GM23338 (cell line): ENCODE data around the gene KLK6. TPM values are rescaled to one million over a fixed set of nuclear protein-coding genes. Genes with fewer than 3 reads are reported as not detected.

ENCODE experiments used
- ATAC-seq: fragments of 200-7000 bp; cut with Tn5 transposase; 3 replicates; pipeline ENCODE4 v1.9.1; 2020
- DNase-seq: peaks from one replicate; pipeline ENCODE4 v3.0.0-alpha.2; 2015; ENCODE audit warnings: low spot score
- H2AFZ ChIP-seq: fragments of 200-600 bp; sonication (generic); 2 replicates; pipeline ENCODE4 v1.8.0; 2016; ENCODE audit warnings: antibody characterized with exemption, mild to moderate bottlenecking, moderate library complexity
- H3F3A ChIP-seq: fragments of 200-600 bp; sonication (generic); replicated peaks from 2 replicates; pipeline ENCODE4 v1.8.0; 2017; ENCODE audit warnings: antibody characterized with exemption, mixed run types, low read depth
- H3K27ac ChIP-seq: fragments of 200-600 bp; sonication (generic); 2 replicates; pipeline ENCODE4 v1.6.1; 2016; ENCODE audit warnings: low read depth
- H3K27me3 ChIP-seq: fragments of 200-600 bp; sonication (generic); 2 replicates; pipeline ENCODE4 v1.8.0; 2016; ENCODE audit warnings: mild to moderate bottlenecking, mixed run types, moderate library complexity; ENCODE audit not compliant: insufficient read depth
- H3K36me3 ChIP-seq: fragments of 200-600 bp; sonication (generic); 2 replicates; pipeline ENCODE4 v1.8.0; 2016; ENCODE audit warnings: mild to moderate bottlenecking; ENCODE audit not compliant: insufficient read depth
- H3K4me1 ChIP-seq: fragments of 200-600 bp; sonication (generic); 2 replicates; pipeline ENCODE4 v1.8.0; 2016; ENCODE audit warnings: mild to moderate bottlenecking, moderate library complexity; ENCODE audit not compliant: insufficient read depth
- H3K4me2 ChIP-seq: fragments of 200-600 bp; sonication (generic); 2 replicates; pipeline ENCODE4 v1.7.1; 2017; ENCODE audit warnings: mixed run types
- H3K4me3 ChIP-seq: fragments of 200-600 bp; sonication (generic); 2 replicates; pipeline ENCODE4 v1.6.1; 2016; ENCODE audit warnings: mixed run types
- H3K79me2 ChIP-seq: fragments of 200-600 bp; sonication (generic); replicated peaks from 2 replicates; pipeline ENCODE4 v1.8.0; 2017; ENCODE audit warnings: mild to moderate bottlenecking; ENCODE audit not compliant: insufficient read depth
- H3K9me2 ChIP-seq: fragments of 200-600 bp; sonication (generic); 2 replicates; pipeline ENCODE4 v1.8.0; 2017; ENCODE audit not compliant: insufficient read depth
- H4K20me1 ChIP-seq: fragments of 200-600 bp; sonication (generic); replicated peaks from 2 replicates; pipeline ENCODE4 v1.8.0; 2017; ENCODE audit warnings: mild to moderate bottlenecking; ENCODE audit not compliant: insufficient read depth
- H3K27ac Mint-ChIP-seq: 2 replicates; pipeline ENCODE4 v1.8.0; 2020; ENCODE audit warnings: inconsistent platforms, mild to moderate bottlenecking, moderate library complexity, mixed read lengths
- H3K27me3 Mint-ChIP-seq: 3 replicates; pipeline ENCODE4 v1.8.0; 2022; ENCODE audit warnings: low read depth, mild to moderate bottlenecking, moderate library complexity, mixed read lengths, inconsistent platforms; ENCODE audit not compliant: insufficient read depth, poor library complexity
- H3K36me3 Mint-ChIP-seq: 3 replicates; pipeline ENCODE4 v1.8.0; 2021; ENCODE audit warnings: low read depth, mild to moderate bottlenecking, inconsistent platforms, moderate library complexity, mixed read lengths
- H3K4me1 Mint-ChIP-seq: 3 replicates; pipeline ENCODE4 v1.8.0; 2020; ENCODE audit warnings: mild to moderate bottlenecking, inconsistent platforms, mixed read lengths
- H3K4me3 Mint-ChIP-seq: 3 replicates; pipeline ENCODE4 v1.8.0; 2021; ENCODE audit warnings: moderate library complexity, mild to moderate bottlenecking, inconsistent platforms, mixed read lengths
- H3K9me3 Mint-ChIP-seq: 3 replicates; pipeline ENCODE4 v1.8.0; 2020; ENCODE audit warnings: moderate library complexity, mild to moderate bottlenecking, inconsistent platforms, mixed read lengths
- CREB1 ChIP-seq: fragments of 250-450 bp; sonication (Bioruptor Pico); IDR thresholded peaks from 2 replicates; pipeline ENCODE4 v1.5.0; 2020; ENCODE audit warnings: low read depth, mild to moderate bottlenecking, moderate library complexity
- CTCF ChIP-seq, 2 experiments: fragments of 200-600 bp in 1 of 2; sonication (generic) in 1 of 2; conservative IDR thresholded peaks; 2 replicates each; pipeline versions ENCODE4 v1.5.1 to v1.6.1; 2016 to 2017; ENCODE audit warnings: antibody characterized with exemption in 2 of 2, low read depth in 2 of 2, mild to moderate bottlenecking in 2 of 2, moderate library complexity in 1 of 2
- ETS1 ChIP-seq: IDR thresholded peaks from 2 replicates; pipeline ENCODE4 v1.6.1; 2016; ENCODE audit warnings: antibody characterized with exemption
- EZH2 ChIP-seq: fragments of 200-600 bp; sonication (generic); IDR thresholded peaks from one replicate; pipeline ENCODE4 v1.8.0; 2017; ENCODE audit warnings: antibody characterized with exemption, mild to moderate bottlenecking, low read depth; ENCODE audit not compliant: unreplicated experiment
- POLR2AphosphoS5 ChIP-seq: IDR thresholded peaks from 2 replicates; pipeline ENCODE4 v1.6.1; 2016; ENCODE audit warnings: antibody characterized with exemption, low read depth
- STAT1 ChIP-seq: IDR thresholded peaks from one replicate; pipeline ENCODE4 v1.6.1; 2016; ENCODE audit warnings: antibody characterized with exemption; ENCODE audit not compliant: unreplicated experiment
- ZNF114 ChIP-seq: fragments of 250-450 bp; sonication (Bioruptor Pico); IDR thresholded peaks from 2 replicates; pipeline ENCODE4 v1.5.0; 2020; ENCODE audit warnings: mild to moderate bottlenecking, moderate library complexity
- ZNF331 ChIP-seq: fragments of 250-450 bp; sonication (Bioruptor Pico); IDR thresholded peaks from 2 replicates; pipeline ENCODE4 v1.5.0; 2020; ENCODE audit warnings: low read depth, mild to moderate bottlenecking, moderate library complexity
- polyA plus RNA-seq: library from polyadenylated mRNA; unstranded; fragments of >200 nt; fragmentation: Nextera tagmentation; extraction: Ambion mirVana; gene quantifications from 2 replicates; pipeline ENCODE4 v1.2.1, GENCODE V29; 2016
- total RNA-seq: library from RNA; depleted of rRNA; stranded (reverse); fragments of >200 nt; shearing (Covaris generic); gene quantifications from 2 replicates; pipeline ENCODE4 v1.2.3, GENCODE V29; 2014; rRNA removed

Gene KLK6
- total and polyA plus RNA-seq, 2 experiments from 2014 or later: 0.47 to 0.56 TPM

DNA sequence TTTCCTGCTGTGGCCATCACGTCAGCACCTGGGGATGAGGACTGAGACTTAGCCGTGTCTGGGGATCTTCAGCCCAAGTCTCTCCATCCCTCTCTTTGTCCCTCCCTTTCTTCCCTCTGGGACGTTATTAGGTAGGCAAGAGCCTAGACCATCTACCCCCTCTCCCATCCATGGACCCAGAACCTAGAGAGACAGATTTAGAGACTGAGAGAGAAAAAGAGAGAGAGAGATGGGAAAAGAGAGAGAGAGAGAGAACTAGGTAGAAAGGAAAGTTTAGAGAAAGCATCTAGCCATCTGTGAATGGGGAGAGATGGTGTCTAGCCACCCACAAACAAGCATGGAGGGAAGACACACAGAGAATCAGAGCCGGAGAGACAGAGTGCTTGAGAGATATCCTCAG, 58.7 kb downstream of the KLK6 start (continued):
- no peak for TF ChIP-seq CTCF (conservative IDR thresholded peaks at IDR 0.05; ENCODE audit: low read depth in 2 of 2)
- no peak for TF ChIP-seq CREB1 (CRISPR knock-in tag)
- TF ChIP-seq ZNF114: no peak
- TF ChIP-seq STAT1: no peak
- no peak for TF ChIP-seq ETS1
- no peak for TF ChIP-seq EZH2

DNA sequence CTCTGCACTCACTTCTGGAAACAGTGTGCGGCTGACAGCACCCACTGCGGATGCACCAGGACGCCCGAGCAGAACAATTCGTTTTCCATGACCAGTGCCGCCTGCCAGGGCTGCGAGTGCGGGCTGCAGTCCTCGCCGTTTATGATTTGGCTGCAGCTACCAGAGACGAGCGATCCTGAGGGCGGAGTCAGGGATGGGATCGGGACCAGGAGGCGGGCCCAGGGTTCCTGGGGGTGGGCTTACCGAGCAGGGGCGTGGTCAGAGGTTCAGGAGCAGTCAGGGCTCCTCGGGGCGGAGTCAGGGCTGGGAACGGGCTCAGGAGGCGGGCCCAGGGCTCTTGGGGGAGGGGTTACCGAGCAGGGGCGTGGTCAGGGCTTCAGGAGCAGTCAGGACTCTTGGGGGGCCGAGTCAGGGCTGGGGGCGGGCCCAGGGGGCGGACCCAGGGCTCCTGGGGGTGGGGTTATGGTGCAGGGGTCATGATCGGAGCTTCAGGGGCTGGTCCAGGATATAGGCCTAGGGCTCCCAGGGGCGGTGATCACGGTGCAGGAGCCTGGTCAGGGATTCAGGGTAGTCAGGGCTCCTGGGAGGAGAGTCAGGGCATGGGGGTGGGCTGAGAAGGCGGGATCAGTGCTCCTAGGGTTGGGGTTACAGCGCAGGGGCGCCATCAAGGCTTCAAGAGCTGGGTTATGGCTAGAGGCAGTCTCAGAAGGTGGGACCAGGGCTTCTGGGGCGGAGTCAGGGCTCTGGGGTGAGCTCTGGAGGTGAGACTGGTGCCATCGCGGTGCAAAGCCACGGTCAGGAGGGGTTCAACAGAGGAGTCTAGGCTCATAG, 59.9 kb downstream of the KLK6 start:
- H3K4me1 Mint-ChIP-seq: peaks cover 13% of the 10 kb centered on the region
- DNase-seq: peak; percentile 99
- H3K36me3 ChIP-seq: no peaks in the 10 kb centered on the region
- peak overlapping the region; percentile 74 for H3K4me3 Mint-ChIP-seq
- peaks cover 27% of the 10 kb centered on the region for H3K27me3 Mint-ChIP-seq
- no peaks in the 10 kb centered on the region for H4K20me1 ChIP-seq
- peaks cover 46% of the 10 kb centered on the region for H3K27me3 ChIP-seq
- no peaks in the 10 kb centered on the region; the same call in 1 of the 3 replicates for H3K9me3 Mint-ChIP-seq
- ATAC-seq: peak; percentile 88
- no peaks in the 10 kb centered on the region for H3K9me2 ChIP-seq
- peak overlapping the region; percentile 85; the same call in 1 of the 2 replicates for H3K27ac Mint-ChIP-seq
- 0 out of 2 replicates have a peak, but pooled peaks cover 2% of the 10 kb centered on the region for H3F3A ChIP-seq
- peaks cover 15% of the 10 kb centered on the region for H3K4me1 ChIP-seq
- no peak overlapping the region for H3K27ac ChIP-seq
- no peaks in the 10 kb centered on the region; the same call in 2 of the 3 replicates for H3K36me3 Mint-ChIP-seq
- H3K4me3 ChIP-seq: peak overlapping the region; percentile 80
- no peaks in the 10 kb centered on the region for H3K79me2 ChIP-seq
- H2AFZ ChIP-seq: peak overlapping the region; percentile 96
- peak overlapping the region; percentile 88 for H3K4me2 ChIP-seq
- TF ChIP-seq ZNF114 (no peak), ZNF331 (CRISPR knock-in tag) (no peak), ETS1 (no peak), STAT1 (no peak), POLR2AphosphoS5 (peak; percentile 39), EZH2 (no peak)

Other genes starting within 250 kb of the KLK6 start
- gene SHANK1, start 249.8 kb downstream of the KLK6 start, total RNA-seq: 3.3 and 4.1 TPM in 2 replicates
- 0.23 and 0.30 TPM in 2 replicates for gene SHANK1, start 249.8 kb downstream of the KLK6 start, polyA plus RNA-seq
- gene CLEC11A, start 246.2 kb downstream of the KLK6 start, total RNA-seq: 7.2 and 8.0 TPM in 2 replicates
- gene CLEC11A, start 246.2 kb downstream of the KLK6 start, polyA plus RNA-seq: 15.5 and 18.5 TPM in 2 replicates
- gene GPR32, start 199.1 kb downstream of the KLK6 start, total RNA-seq: not detected in 2 replicates
- not detected in 2 replicates for gene GPR32, start 199.1 kb downstream of the KLK6 start, polyA plus RNA-seq
- not detected in 2 replicates for gene ACP4, start 179.2 kb downstream of the KLK6 start, total RNA-seq
- not detected in 2 replicates for gene ACP4, start 179.2 kb downstream of the KLK6 start, polyA plus RNA-seq
- gene KLK1, start 145.8 kb downstream of the KLK6 start, total RNA-seq: 0.31 TPM in 1 of 2 replicates, not detected in the other
- gene KLK1, start 145.8 kb downstream of the KLK6 start, polyA plus RNA-seq: 2.4 and 3.0 TPM in 2 replicates
- not detected in 2 replicates for gene KLK15, start 136.0 kb downstream of the KLK6 start, total RNA-seq
- not detected in 2 replicates for gene KLK15, start 136.0 kb downstream of the KLK6 start, polyA plus RNA-seq
- not detected in 2 replicates for gene KLK3, start 114.7 kb downstream of the KLK6 start, total RNA-seq
- gene KLK3, start 114.7 kb downstream of the KLK6 start, polyA plus RNA-seq: 0.14 and 0.19 TPM in 2 replicates
- 0.69 TPM in 1 of 2 replicates, not detected in the other for gene KLK2, start 96.2 kb downstream of the KLK6 start, total RNA-seq
- gene KLK2, start 96.2 kb downstream of the KLK6 start, polyA plus RNA-seq: 0.18 TPM in 1 of 2 replicates, not detected in the other
- gene KLK4, start 58.2 kb downstream of the KLK6 start, total RNA-seq: 0.54 and 0.76 TPM in 2 replicates
- 1.8 and 2.2 TPM in 2 replicates for gene KLK4, start 58.2 kb downstream of the KLK6 start, polyA plus RNA-seq
- 0.54 and 0.66 TPM in 2 replicates for gene KLK5, start 16.6 kb downstream of the KLK6 start, total RNA-seq
- 0.77 TPM in 1 of 2 replicates, not detected in the other for gene KLK5, start 16.6 kb downstream of the KLK6 start, polyA plus RNA-seq
- gene KLK7, start 14.3 kb upstream of the KLK6 start, total RNA-seq: 0.19 and 1.4 TPM in 2 replicates
- 1.1 and 1.5 TPM in 2 replicates for gene KLK7, start 14.3 kb upstream of the KLK6 start, polyA plus RNA-seq
- 4.6 and 4.9 TPM in 2 replicates for gene KLK8, start 32.0 kb upstream of the KLK6 start, total RNA-seq
- 14.6 and 17.0 TPM in 2 replicates for gene KLK8, start 32.0 kb upstream of the KLK6 start, polyA plus RNA-seq
- 4.9 and 6.6 TPM in 2 replicates for gene KLK10, start 50.1 kb upstream of the KLK6 start, total RNA-seq
- gene KLK10, start 50.1 kb upstream of the KLK6 start, polyA plus RNA-seq: 6.0 and 6.1 TPM in 2 replicates
- gene KLK11, start 57.0 kb upstream of the KLK6 start, total RNA-seq: not detected in 2 replicates
- 0.28 TPM in 1 of 2 replicates, not detected in the other for gene KLK11, start 57.0 kb upstream of the KLK6 start, polyA plus RNA-seq
- not detected in 2 replicates for gene KLK12, start 65.4 kb upstream of the KLK6 start, total RNA-seq
- gene KLK12, start 65.4 kb upstream of the KLK6 start, polyA plus RNA-seq: not detected in 2 replicates
- 1.1 and 5.7 TPM in 2 replicates for gene KLK13, start 95.5 kb upstream of the KLK6 start, total RNA-seq
- gene KLK13, start 95.5 kb upstream of the KLK6 start, polyA plus RNA-seq: 3.6 and 4.5 TPM in 2 replicates
- gene KLK14, start 113.3 kb upstream of the KLK6 start, total RNA-seq: not detected in 2 replicates
- gene KLK14, start 113.3 kb upstream of the KLK6 start, polyA plus RNA-seq: 0.42 and 0.52 TPM in 2 replicates
- 15.6 and 18.8 TPM in 2 replicates for gene CTU1, start 138.8 kb upstream of the KLK6 start, total RNA-seq
- gene CTU1, start 138.8 kb upstream of the KLK6 start, polyA plus RNA-seq: 3.7 and 11.0 TPM in 2 replicates
- gene SIGLEC9, start 155.3 kb upstream of the KLK6 start, total RNA-seq: not detected in 2 replicates
- not detected in 2 replicates for gene SIGLEC9, start 155.3 kb upstream of the KLK6 start, polyA plus RNA-seq
- gene SIGLEC7, start 172.7 kb upstream of the KLK6 start, total RNA-seq: not detected in 2 replicates
- gene SIGLEC7, start 172.7 kb upstream of the KLK6 start, polyA plus RNA-seq: not detected in 2 replicates